Measurements from ENCODE around the gene TBCK. TPM values are rescaled to one million over a fixed set of nuclear protein-coding genes. Genes with fewer than 3 reads are reported as not detected.

The TBCK gene
- total and polyA plus RNA-seq, 2 of the 13 experiments (the other 11 are each of a cell fraction or from before 2014, with no cell fraction given) = 51.0 to 62.4 TPM

- H3K4me1 ChIP-seq (ENCODE audit: insufficient read depth, low read length) = no peaks in the 10 kb centered on the region
- H3K27ac ChIP-seq (ENCODE audit: extremely low read length, insufficient read depth, low read length) = no peak overlapping the region
- ATAC-seq (no peak), FAIRE-seq (no peak), DNase-seq (ENCODE audit: low spot score) (no peak)
- no peaks in the 10 kb centered on the region for H3K27me3 ChIP-seq (ENCODE audit: control insufficient read depth in 1 of 2, insufficient read depth in 2 of 2, low read length in 2 of 2)
- no peak overlapping the region for H2AFZ ChIP-seq (ENCODE audit: low read length)
- H3K4me2 ChIP-seq (ENCODE audit: low read depth, low read length) = no peak overlapping the region
- no peaks in the 10 kb centered on the region for H3K9me3 ChIP-seq (ENCODE audit: low read length)
- H3K36me3 ChIP-seq (replicated peaks in 1 of 2; ENCODE audit: control insufficient read depth in 1 of 2, insufficient read depth in 2 of 2, low read length in 2 of 2) = no peaks in the 10 kb centered on the region
- intact Hi-C loops (cut with micrococcal nuclease; ENCODE audit: unreplicated experiment) (no loop called here), in situ Hi-C loops (cut with HindIII; ENCODE audit: extremely low pct_ligation_motif_present, low pct_unique_long_range_greater_than_20kb) (no loop called here)
- TF ChIP-seq MAFK (conservative IDR thresholded peaks at IDR 0.05 in 1 of 2, IDR thresholded peaks at IDR 0.05 in 1 of 2; ENCODE audit: low read length in 2 of 2) (no peak), MIXL1 (CRISPR knock-in tag; IDR thresholded peaks at IDR 0.05) (no peak), ZNF678 (CRISPR knock-in tag; IDR thresholded peaks at IDR 0.05) (no peak), REL (CRISPR knock-in tag; conservative IDR thresholded peaks at IDR 0.05) (no peak), TMF1 (CRISPR knock-in tag; IDR thresholded peaks at IDR 0.05; ENCODE audit: low read depth) (no peak), ZNF563 (CRISPR knock-in tag; IDR thresholded peaks at IDR 0.05) (no peak), KLF13 (CRISPR knock-in tag; IDR thresholded peaks at IDR 0.05) (no peak), ZNF232 (CRISPR knock-in tag; IDR thresholded peaks at IDR 0.05; ENCODE audit: borderline replicate concordance) (no peak), ZSCAN21 (CRISPR knock-in tag; IDR thresholded peaks at IDR 0.05; ENCODE audit: borderline replicate concordance) (no peak)
- TF ChIP-seq, protein P1, sequence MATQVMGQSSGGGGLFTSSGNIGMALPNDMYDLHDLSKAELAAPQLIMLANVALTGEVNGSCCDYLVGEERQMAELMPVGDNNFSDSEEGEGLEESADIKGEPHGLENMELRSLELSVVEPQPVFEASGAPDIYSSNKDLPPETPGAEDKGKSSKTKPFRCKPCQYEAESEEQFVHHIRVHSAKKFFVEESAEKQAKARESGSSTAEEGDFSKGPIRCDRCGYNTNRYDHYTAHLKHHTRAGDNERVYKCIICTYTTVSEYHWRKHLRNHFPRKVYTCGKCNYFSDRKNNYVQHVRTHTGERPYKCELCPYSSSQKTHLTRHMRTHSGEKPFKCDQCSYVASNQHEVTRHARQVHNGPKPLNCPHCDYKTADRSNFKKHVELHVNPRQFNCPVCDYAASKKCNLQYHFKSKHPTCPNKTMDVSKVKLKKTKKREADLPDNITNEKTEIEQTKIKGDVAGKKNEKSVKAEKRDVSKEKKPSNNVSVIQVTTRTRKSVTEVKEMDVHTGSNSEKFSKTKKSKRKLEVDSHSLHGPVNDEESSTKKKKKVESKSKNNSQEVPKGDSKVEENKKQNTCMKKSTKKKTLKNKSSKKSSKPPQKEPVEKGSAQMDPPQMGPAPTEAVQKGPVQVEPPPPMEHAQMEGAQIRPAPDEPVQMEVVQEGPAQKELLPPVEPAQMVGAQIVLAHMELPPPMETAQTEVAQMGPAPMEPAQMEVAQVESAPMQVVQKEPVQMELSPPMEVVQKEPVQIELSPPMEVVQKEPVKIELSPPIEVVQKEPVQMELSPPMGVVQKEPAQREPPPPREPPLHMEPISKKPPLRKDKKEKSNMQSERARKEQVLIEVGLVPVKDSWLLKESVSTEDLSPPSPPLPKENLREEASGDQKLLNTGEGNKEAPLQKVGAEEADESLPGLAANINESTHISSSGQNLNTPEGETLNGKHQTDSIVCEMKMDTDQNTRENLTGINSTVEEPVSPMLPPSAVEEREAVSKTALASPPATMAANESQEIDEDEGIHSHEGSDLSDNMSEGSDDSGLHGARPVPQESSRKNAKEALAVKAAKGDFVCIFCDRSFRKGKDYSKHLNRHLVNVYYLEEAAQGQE (IDR thresholded peaks at IDR 0.05; ENCODE audit: borderline replicate concordance in 1 of 2, low read depth in 1 of 2, low read length in 2 of 2) = no peak
- WGBS (ENCODE audit: low lambda C conversion rate) = 82% methylated on average over 5 of the region's 5 CpGs
- H3K4me3 ChIP-seq (replicated peaks in 1 of 3; ENCODE audit: insufficient read depth in 1 of 3, low read depth in 2 of 3, low read length in 3 of 3) = no peak overlapping the region
- BruUV-seq (replicated peaks) = no TSS peak
- no peaks in the 10 kb centered on the region for H4K20me1 ChIP-seq (ENCODE audit: insufficient read depth, low read length)
- H3K9ac ChIP-seq (ENCODE audit: insufficient read depth, low read depth, low read length) = no peak overlapping the region
- no peaks in the 10 kb centered on the region for H3K79me2 ChIP-seq (ENCODE audit: insufficient read depth, low read length)
- ChIA-PET CTCF (ENCODE audit: low intra/inter-chr PET ratio, low total read pairs) (no interaction called here), POLR2A (no interaction called here)
Observed at GRCh38 chr4:106021737-106022410, 294.1 kb downstream of the TBCK start.
